GM21367 (cell line): ENCODE data around the gene MEA1.

Source experiments
- ATAC-seq: cut with Tn5 transposase; IDR thresholded peaks from one replicate; pipeline ENCODE4 v1.9.1; 2021; ENCODE audit not compliant: unreplicated experiment

Gene MEA1

DNA sequence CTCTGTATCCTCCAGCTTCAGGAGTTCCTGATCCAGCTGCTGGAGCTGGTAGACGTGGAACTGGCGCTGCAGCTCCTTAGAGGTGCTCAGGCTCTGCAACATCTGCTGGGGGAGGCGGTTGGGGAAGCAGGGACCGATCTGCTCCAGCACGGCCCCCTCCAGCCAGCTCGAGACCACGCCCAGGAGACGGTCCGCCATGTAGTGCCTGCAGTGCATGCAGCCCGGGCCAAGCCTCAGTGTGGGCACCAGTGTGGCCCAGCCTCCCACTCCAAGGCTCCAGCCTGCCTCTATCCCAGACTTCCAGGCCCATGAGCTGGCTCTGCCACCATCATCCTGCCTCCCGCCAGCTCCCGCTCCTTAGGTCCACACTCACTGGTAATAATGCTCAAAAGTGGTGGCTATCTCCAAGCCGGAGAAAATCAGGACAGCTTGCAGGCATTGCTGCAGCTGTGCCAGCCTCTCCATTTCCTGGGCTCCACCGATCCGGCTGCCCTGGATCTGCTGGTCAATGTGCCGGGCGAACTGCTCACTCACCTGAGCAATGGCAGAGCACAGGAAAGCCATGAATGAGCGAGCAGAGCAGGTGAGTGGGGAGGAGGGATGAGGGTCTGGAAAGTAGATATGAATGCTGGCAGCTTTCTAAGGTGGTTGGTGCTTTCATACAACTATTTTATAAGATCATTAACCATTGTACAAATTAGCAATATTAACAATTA lies 27.0 kb upstream of the MEA1 start:
- ATAC-seq = no peak

DNA sequence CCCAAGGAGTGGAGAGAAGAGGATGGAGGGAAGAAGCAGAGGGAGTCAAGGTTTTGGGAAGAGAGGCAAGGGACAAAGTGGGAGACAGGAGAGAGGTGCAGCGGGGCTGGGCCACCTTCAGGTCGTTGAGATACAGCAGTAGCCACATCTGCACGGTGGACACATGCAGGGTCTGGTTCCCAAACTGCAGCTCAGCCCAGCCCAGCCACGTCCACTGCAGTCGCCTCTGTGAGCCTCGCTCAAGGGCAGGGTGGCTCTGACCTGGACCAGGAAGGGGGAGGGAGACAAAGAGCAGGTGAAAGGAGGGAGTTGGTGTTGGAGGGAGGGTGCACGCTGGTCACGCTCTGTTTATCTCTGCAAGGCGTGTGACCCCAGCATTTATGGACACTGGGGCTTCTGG lies 25.0 kb upstream of the MEA1 start:
- no peak for ATAC-seq

- no peak for ATAC-seq
These were observed 24.0 kb upstream of the MEA1 start for GRCh38 chr6:43037706-43038105.

- no peak for ATAC-seq
These were observed 23.5 kb upstream of the MEA1 start for GRCh38 chr6:43037197-43037596.

DNA sequence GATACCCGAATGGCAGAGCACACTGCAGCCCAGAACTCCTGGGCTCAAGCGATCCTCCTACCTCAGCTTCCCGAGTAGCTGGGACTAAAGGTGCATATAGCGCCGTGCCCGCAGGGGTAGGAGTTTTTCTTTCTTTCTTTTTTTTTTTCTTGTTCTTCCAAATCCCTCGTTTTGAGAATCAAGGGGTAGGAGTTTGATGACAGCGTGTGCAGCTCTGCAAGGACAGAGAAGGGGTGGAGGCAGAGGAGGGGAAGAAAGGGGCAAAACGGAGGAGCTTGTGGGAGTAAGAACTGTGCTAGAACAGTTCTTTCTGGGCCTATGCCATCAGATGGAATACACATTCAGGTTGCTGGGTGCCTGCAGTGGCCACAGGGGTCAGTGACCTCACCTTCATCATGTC lies 23.0 kb upstream of the MEA1 start:
- no peak for ATAC-seq

- no peak for ATAC-seq
These were observed 21.9 kb upstream of the MEA1 start for GRCh38 chr6:43035495-43036194.

DNA sequence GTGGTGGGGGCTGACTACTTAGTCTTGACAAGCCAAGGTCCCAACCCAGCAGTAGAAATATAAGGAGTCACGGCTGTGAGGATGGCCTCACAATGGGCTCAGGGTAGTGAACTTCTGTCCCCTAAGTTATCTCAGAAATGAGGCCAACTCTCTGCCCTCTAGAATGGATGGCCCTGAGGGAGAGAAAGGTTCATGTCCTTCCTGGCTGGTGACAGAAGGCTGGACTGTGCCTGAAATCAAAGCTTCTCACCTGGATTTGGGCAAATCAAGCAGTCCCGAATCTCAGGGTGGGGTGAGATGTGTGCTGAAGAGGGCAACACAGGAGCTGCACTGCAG lies 20.4 kb upstream of the MEA1 start:
- no peak for ATAC-seq

- no peak for ATAC-seq
These were observed 19.9 kb upstream of the MEA1 start for GRCh38 chr6:43033496-43034189.

- ATAC-seq = no peak
These were observed 18.6 kb upstream of the MEA1 start for GRCh38 chr6:43032326-43032725.

DNA sequence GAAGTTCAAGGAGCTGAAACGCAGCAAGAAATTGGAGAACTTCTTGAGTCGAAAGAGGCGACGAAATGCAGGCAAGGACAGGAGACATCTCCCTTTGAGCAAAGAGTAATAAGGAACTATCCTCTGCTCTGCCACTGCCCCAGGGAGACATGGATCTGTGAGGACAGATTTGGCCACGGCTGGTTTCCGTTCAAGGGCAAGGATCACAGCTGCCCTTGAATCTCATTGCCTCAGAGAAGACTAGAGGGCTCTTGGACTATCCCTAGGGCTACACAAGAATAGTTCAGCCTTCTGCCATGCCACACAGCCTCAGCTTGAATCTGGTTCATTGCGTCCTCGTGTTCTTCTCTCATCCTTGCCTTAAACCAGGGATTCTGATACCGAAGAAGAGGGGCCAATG lies 15.4 kb upstream of the MEA1 start:
- no peak for ATAC-seq

DNA sequence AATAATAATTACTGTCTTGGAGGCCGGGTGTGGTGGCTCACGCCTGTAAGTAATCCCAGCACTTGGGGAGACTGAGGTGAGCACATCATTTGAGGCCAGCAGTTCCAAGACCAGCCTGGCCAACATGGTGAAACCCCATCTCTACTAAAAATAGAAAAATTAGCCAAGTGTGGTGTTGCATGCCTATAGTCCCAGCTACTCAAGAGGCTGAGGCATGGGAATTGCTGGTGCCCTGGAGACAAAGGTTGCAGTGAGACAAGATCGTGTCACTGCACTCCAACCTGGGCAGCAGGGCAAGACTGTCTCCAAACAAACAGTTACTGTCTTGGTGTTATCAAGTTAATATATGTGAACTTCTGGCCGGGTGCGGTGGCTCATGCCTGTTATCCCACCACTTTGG lies 12.6 kb upstream of the MEA1 start:
- no peak for ATAC-seq

GRCh38 chr6:43024436-43024835 lies 10.7 kb upstream of the MEA1 start:
- ATAC-seq = no peak

DNA sequence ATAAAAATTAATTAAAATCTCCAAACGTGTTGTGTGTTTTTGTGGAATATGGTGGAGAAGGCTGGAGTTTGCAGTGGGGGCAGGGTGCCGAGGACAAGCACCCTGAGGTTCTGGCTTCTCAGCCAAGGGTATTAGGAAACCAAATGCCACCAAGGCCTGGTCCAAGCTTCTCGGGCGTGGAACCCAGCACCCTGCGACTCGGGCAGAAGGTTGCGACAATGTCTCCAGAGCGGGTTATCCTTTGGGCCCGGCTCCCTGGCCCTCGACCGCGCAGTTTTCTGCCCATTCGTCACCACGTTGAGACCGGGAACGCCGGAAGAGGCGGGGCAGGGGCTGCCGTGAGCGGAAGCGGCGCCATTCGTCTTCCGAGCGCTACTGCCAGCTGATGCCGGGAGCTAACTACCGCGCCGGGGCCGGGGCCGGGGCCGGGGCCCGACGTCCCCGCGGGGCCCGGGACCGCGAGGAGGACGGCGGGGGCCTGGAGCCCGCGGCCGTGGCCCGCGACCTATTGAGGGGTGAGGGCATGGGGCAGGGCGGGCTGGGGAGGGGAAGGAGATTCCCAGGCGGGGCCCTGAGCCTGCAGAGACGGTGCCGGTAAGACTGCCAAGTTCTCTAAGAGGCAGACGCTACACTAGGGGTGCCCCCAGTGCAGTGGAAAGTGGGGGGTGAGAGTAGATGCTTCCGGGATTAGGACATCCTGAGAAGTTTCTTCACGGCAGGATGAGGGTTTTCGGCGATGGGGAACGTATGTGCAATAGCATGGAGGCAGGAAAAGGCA lies 7.7 kb upstream of the MEA1 start, which contains the start of gene RRP36:
Gene RRP36 (plus strand): TSS at position 354 of the 778 bp plus-strand sequence. CDS start 32 bp downstream, at position 386.
- peak; percentile 86 for ATAC-seq

DNA sequence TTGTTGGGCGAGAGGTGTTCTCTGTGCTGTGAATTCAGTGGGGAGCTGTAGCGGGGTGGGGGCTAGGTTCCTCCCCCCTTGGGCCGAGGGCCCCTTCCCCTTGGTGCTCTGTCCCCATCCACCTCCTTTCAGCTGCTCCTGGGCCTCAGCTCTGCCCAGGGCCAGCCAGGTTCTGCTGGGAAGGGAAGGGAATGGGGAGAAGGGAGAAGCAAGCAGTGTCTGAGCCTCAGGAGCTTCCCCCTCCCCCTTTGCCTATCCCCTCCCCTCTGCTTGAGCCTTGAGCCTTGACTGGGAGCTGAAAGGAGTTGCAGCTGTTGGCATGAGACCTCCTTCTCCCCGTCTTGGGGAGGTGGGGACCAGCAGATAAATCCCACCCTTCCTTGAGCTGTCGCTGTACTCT lies 7.1 kb upstream of the MEA1 start:
- no peak for ATAC-seq

- ATAC-seq = no peak
These were observed 6.4 kb upstream of the MEA1 start for GRCh38 chr6:43020052-43020705.

GRCh38 chr6:43019152-43019551 lies 5.4 kb upstream of the MEA1 start:
- ATAC-seq = no peak

DNA sequence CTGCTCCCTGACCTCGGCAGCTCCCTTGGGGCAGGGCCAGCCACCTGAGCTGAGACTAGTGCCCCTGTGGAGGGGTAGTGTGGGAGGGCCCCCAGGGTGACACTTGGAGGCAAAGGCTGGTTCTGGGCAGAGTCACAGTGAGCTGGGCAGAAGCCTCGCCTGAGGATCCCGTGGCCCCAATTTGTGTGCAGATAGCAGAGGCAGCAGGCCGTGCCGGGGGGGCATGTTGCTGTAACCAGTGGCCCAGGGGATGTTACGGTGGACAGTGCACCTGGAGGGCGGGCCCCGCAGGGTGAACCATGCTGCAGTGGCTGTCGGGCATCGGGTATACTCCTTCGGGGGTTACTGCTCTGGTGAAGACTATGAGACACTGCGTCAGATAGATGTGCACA lies 3.2 kb upstream of the MEA1 start:
- ATAC-seq = no peak

DNA sequence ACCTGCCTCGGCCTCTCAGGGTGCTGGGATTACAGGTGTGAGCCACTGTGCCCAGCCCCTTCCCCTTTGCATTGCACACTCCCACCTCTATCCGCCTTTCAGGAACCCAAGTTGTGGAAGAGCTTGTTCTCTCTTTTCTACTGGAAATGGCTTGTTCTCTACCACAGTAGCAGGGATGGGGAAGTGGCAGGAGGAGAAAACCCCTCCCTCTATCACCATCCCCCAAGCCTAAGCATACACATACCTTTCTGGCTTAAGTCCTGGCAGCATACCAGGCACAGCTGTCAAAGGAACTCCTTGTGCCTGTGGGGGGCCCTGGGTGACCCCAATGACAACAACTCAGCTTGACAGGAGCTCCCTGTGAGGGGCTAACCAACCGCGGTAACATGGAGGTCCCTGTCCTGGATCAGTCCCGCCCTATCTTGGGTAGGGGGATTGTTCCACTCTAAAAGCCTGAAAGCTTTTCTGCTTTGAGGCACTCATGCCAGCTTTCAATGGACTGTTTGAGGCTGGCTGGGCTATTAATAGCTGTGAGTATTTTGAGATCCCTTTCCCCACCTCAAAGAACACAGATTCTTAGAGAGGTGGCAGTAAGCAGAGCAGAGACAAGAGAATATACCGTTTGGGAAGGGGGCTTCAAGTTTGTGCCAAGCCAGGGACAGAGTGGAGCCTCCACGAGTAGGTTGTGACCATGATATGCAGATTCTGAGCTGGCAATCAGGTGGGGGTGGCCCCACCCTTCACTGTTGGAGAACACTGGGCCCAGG lies 2.6 kb upstream of the MEA1 start:
- ATAC-seq = no peak

GRCh38 chr6:43014434-43014909 lies 726 bp upstream of the MEA1 start:
- no peak for ATAC-seq
